Fibroblast of skin of abdomen (primary cell): ENCODE measurements around the gene CMTM4.
"Not testable (repeated sequence)": the region's sequence is repeated elsewhere in the genome, so short reads cannot be mapped to it uniquely, and the experiment has no call there.

ENCODE experiments used
- DNase-seq: peaks from one replicate; pipeline ENCODE4 v3.0.0-alpha.2; 2013

Gene CMTM4

DNA sequence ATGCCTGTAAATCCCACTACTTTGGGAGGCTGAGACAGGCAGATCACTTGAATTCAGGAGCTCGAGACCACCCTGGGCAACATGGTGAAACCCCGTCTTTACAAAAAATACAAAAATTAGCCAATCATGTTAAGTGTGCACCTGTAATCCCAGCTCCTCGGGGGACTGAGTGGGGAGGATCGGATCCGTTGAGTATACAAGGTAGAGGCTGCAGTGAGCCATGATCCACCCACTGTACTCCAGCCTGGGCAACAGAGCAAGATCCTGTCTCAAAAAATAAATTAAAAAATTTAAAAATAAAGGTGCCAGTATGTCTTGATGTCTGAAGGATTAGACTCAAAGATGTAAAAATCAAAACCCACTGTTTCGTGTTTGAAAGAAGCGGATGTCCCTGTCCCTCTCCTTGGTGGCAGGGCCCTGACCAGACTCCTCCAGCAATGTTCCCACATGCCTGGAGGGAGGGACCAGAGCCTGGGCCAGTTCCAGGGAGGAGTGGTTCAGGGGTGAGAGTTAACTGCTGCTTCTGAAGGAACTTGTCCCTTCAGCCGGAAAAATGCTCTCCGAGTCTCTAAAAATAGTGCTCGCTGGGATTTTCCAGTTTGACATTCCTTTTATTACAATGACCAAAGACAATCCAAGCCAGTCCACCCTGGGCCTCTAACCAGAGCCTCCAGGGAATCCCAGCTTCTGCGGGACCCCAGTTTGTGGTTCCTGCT is 9.4 kb upstream of the CMTM4 start:
- DNase-seq, result peak; percentile 9

DNA sequence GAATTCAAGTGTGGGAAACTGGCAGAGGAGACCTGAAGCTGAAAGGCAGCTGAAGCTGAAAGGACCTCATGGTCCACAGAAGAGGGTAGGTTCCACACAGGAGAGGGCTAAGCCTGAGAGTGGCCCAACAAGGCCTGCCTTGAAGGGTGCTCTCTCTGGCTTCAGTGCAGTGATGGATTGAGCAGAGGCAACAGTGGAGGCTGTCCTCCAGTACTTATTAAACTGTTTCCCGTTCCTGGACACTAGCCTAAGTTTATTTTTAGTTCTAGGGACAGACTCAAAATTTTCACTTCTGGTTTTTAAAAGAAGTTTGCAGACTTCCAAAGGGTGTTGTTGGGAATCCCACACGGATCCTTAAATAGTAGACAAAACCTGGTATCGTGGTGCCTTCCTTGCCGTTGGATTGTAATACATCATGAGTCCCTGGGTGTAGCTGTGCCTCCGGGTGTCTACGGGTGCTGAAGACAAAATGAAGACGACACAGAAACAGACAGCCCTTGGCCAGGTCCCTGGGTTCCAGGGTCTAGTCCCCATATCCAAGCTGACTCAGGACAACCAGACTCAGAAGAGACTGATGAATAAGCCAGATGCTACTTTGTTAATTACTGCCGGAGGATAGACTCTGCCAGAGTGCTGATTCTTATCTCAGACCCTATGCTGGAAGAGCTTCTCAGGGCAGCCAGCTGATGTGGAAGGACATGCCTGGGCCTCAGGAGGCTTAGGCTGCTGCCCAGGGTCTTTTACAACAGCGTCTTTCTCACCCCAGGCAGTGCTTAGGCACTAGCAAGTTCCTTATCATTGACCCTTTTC is 7.1 kb upstream of the CMTM4 start:
- DNase-seq, result peak; percentile 10

GRCh38 chr16:66701516-66701915 is 5.0 kb upstream of the CMTM4 start:
- no peak for DNase-seq

DNA sequence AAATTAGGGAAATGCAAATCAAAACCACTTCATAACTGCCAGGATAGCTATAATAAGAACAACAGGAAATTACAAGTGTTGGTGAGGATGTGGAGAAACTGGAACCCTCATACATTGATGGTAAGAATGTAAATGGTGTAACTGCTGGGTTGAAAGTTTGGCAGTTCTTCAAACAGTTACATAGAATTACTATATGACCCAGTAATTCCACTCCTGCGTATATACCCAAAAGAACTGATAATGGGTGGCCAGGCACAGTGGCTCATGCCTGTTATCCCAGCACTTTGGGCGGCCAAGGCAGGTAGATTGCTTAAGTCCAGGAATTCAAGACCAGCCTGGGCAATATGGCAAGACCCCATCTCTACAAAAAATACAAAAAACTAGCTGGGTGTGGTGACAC is 4.5 kb upstream of the CMTM4 start:
- DNase-seq, result no peak

DNA sequence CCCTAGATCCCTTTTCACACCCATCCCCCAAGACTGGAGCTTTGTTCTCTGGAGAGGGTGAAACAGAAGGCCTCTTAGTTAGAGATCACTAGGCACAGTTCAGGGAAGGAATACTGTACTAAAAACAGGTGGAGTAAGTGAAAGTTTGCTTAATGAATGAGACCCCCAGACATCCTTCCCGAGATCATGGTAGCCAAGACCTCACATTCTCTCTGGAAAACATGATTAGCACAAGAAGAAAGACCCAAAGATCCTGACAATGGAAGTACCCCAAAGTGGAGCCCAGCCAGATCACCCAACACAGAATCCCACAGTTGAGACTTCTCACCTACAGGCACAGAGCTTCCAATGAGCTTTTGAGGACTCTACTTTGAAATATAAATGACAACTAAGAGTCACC is 3.4 kb upstream of the CMTM4 start:
- DNase-seq, result no peak

DNA sequence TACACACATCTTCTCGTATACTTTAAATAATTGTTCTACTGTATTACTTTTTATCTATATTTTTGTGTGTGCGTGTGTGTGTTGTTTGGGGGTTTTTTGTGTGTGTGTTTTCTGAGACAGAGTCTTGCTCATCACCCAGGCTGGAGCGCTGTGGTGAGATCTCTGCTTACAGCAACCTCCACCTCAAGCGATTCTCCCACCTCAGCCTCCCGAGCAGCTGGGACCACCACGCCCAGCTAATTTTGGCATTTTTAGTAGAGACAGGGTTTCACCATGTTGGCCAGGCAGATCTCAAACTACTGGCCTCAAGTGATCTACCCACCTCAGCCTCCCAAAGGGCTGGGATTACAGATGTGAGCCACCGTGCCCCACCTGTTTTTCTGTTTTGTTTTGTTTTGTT is 1.5 kb upstream of the CMTM4 start:
- no peak for DNase-seq

DNA sequence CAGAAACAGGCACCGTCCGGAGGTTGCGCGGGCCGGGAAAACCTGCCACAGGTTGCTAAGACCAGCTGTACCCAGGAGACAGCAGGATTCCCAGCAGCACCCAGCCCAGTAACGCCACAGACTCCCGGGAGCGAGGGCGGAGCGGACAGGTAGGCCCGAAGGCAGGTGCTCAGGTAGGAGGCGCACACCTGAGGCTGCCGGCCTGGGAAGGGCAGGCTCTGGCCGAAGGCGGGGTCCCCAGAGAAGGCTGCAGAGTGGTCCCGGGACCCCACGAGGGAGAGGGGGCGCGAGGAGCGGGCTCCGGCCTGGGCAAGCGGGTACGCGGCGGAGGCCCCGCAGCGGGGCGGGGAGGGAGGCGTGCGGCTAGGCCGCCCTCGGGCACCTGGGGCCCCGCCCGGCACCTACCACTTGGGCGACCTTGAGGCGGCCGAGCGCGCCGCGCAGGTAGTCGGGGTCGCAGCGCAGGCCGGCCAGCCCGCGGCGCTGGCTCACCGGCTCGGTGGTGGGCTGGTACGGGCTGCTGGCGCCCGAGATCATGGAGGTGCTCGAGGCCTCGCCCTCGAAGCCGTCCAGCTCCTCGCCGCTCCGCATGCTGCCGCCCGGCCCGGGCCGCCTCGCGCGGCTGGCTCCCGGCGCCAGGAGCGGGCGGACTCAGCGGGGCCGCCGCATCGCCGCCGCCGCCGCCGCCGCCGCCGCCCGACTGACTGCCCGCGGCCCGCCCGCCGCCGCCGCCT is 441 bp downstream of the CMTM4 start:
- no peak for DNase-seq

- no peak for DNase-seq
These were observed 1.0 kb downstream of the CMTM4 start for GRCh38 chr16:66695471-66695934.

GRCh38 chr16:66693149-66693548 is 3.4 kb downstream of the CMTM4 start:
- DNase-seq, result no peak

- DNase-seq, result no peak
These were observed 4.2 kb downstream of the CMTM4 start for GRCh38 chr16:66692341-66692740.

- DNase-seq, result no peak
These were observed 5.3 kb downstream of the CMTM4 start for GRCh38 chr16:66691234-66691633.

DNA sequence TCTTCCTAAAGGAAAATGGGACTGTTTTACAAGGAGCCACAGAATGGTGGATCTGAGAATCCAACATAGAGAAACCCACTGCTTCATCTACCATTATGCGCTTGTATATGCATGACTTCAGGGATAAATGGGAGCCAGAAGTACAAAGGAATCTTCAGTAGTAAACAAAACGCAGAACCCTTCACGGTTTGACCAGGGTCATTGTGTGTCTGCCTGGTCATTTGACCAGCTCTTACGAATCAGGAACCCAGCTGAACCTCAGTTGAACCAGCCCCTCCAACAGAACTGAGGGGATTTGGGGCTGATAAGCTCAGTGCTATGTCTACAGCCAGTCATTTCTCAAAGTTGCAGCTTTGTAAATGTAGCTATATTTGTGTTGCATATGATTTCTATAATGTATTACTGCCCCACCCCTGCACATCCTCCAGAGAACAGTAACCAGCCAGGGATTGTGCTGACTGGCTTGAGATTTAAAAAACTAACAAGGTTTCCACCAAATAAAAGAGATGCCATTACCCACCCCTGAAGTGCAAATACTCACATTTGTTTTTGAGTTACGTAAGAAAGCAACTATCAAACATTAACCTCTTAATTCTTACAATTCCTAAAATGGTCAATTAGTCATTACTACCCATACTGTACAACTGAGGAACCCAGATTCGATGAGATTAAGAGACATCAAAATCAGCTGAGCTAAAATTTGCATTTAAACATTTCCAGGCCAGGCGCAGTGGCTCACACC is 6.3 kb downstream of the CMTM4 start:
- DNase-seq, result no peak

DNA sequence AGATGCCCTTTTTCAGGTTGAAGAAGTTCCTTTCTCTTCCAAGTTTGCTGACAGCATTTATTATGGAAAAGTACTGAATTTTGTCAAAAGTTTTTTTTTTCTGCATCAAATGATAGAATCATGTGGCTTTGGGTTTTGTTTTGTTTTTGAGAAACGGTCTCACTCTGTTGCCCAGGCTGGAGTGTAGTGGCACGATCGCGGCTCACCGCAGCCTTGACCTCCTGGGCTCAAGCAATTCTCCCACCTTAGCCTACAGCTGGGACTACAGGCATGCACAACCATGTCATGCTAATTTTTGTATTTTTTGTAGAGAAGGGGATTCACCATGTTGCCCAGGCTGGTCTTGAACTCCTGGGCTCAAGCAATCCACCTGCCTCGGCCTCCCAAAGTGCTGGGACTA is 7.3 kb downstream of the CMTM4 start:
- no peak for DNase-seq

DNA sequence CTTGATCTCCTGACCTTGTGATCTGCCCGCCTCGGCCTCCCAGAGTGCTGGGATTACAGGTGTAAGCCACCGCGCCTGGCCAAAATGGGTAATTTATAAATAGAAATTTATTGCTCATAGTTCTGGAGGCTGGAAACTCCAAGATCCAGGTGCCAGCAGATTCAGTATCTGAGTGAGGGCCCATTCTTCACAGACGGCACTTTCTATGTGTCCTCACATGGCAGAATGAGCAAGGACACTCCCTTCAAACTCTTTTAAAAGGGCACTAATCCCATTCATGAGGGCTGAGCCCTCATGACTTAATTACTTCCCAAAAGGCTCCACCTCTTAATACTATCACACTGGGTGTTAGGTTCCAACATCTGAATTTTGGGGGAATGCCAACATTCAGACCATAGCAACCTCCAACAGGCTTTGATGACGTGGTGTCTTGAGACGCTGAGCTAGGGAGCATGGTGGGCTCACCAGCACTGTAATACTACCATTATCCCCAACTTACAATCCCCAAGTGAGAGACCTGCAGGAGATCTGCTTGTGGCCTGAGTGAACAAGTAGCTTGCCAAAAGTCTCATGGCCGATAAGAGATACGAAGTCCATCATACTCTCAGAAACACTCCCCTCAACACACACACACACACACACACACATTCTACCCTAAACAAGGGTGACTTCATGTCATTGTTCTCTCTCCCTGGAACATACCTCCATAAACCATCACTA is 8.5 kb downstream of the CMTM4 start:
- no peak for DNase-seq

- DNase-seq, result not testable (repeated sequence)
These were observed 10.9 kb downstream of the CMTM4 start for GRCh38 chr16:66685501-66686115.

DNA sequence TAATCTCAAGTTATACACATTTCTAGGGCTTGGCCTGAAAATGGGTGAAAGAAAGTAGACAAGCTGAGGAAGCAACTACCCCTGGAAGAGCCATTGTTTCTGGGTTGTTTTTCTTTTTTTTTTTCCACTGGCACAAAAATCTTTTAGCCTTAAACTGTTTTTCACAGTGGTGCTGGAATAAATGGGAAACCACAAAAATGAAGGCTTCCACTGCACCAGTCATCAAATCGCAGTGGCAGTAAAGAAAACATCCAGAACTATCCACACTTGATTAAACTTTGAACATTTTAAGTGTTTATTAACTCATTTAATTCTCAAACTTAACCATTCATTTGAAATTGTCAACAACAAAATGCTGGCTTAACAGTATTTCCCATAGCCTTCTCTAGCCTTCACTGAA is 14.3 kb downstream of the CMTM4 start:
- peak; percentile 37 for DNase-seq

- DNase-seq, result no peak
These were observed 14.9 kb downstream of the CMTM4 start for GRCh38 chr16:66681676-66682075.

DNA sequence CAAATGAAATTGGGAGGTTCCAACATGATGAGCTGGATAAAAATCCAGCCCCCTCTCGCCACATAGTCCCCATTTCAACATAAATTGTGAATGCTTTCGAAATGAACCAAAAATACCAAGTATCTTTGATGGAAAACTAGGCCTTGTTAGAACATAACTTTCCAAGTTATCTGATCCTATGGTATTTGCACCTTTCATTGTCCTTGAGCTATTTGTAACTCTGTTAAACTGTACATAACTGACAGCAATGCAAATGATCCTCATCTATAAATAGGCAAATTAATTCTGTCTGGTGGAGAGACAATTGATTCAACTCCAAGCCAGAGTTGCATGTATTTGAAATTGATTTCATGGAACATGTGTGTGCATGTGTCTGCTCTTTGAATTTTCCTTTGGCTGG is 18.2 kb downstream of the CMTM4 start:
- DNase-seq, result peak; percentile 50

GRCh38 chr16:66677836-66678235 is 18.7 kb downstream of the CMTM4 start:
- no peak for DNase-seq

DNA sequence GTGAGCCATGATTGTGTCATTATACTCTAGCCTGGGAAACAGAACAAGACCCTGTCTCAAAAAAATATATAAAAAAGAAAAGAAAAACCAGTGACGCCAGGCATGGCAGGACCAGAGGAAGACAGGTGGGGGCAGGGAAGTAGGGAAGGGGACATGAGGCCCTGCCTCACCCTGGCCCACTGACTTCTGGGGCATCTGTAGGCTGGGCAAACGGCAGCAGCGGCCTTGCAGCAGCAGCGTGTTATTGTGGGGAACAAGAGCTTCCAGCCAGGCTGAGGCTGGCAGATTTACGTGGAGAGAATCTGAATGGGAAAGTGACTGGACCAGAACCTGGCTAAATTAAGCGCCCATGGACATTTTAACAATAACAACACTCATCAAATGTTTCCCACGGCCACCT is 19.4 kb downstream of the CMTM4 start:
- DNase-seq, result no peak

- DNase-seq, result no peak
These were observed 19.9 kb downstream of the CMTM4 start for GRCh38 chr16:66676599-66676998.

- no peak for DNase-seq
These were observed 22.9 kb downstream of the CMTM4 start for GRCh38 chr16:66673691-66674090.
